K562 (cell line): Measurements from ENCODE around the gene DNAJC17. TPM values are rescaled to one million over a fixed set of nuclear protein-coding genes. Genes with fewer than 3 reads are reported as not detected.

ENCODE experiments used
- C11orf30 ChIP-seq: fragments of 450-650 bp; IDR thresholded peaks from 2 replicates; pipeline ENCODE4 v1.6.1; 2016; ENCODE audit warnings: low read depth, mild to moderate bottlenecking
- CBFA2T3 ChIP-seq: fragments of 450-650 bp; IDR thresholded peaks from 2 replicates; pipeline ENCODE4 v1.6.1; 2017
- ETV6 ChIP-seq, 3 experiments: fragments of 150-350 bp in 1 of 3; sonication (generic) in 1 of 3; formaldehyde crosslinking in 1 of 3; IDR thresholded peaks; 2 replicates each; pipeline versions ENCODE4 v1.6.1 to v1.8.0; 2014 to 2022; ENCODE audit warnings: borderline replicate concordance in 2 of 3, low read depth in 2 of 3, antibody characterized with exemption in 1 of 3, low read length in 1 of 3, mild to moderate bottlenecking in 1 of 3, missing genetic modification reagents in 1 of 3
- FOXK1 ChIP-seq: sonication (generic); formaldehyde crosslinking; IDR thresholded peaks from 2 replicates; pipeline ENCODE4 v1.8.0; 2022; ENCODE audit warnings: missing genetic modification reagents, mild to moderate bottlenecking, borderline replicate concordance
- HDGF ChIP-seq: fragments of 450-650 bp; IDR thresholded peaks from 2 replicates; pipeline ENCODE4 v1.6.1; 2016
- KDM1A ChIP-seq, 2 experiments: fragments of 450-650 bp; IDR thresholded peaks; 2 replicates each; pipeline ENCODE4 v1.6.1; 2016; ENCODE audit warnings: mild to moderate bottlenecking in 2 of 2
- MAFG ChIP-seq: fragments of 450-650 bp; conservative IDR thresholded peaks from 2 replicates; pipeline ENCODE4 v1.6.1; 2016; ENCODE audit warnings: missing genetic modification characterization, missing compliant biosample characterization
- MNT ChIP-seq, 2 experiments: fragments of 450-650 bp; conservative IDR thresholded peaks; 2 replicates each; pipeline ENCODE4 v1.6.1; 2017; ENCODE audit warnings: mild to moderate bottlenecking in 2 of 2, moderate library complexity in 2 of 2
- NCOA1 ChIP-seq: fragments of 450-650 bp; IDR thresholded peaks from 2 replicates; pipeline ENCODE4 v1.6.1; 2016; ENCODE audit warnings: low read depth
- NCOA4 ChIP-seq: fragments of 450-650 bp; IDR thresholded peaks from 2 replicates; pipeline ENCODE4 v1.6.1; 2018; ENCODE audit warnings: mild to moderate bottlenecking; ENCODE audit not compliant: partially characterized antibody
- POLR2AphosphoS5 ChIP-seq: IDR thresholded peaks from 2 replicates; pipeline ENCODE4 v1.6.1; 2011; ENCODE audit warnings: mild to moderate bottlenecking, low read depth, low read length, moderate library complexity; ENCODE audit not compliant: control insufficient read depth, insufficient read depth
- RBM39 ChIP-seq: fragments of 200-400 bp; formaldehyde crosslinking; optimal IDR thresholded peaks from 2 replicates; pipeline ENCODE3; 2018; ENCODE audit warnings: low read depth, low read length
- XRCC5 ChIP-seq: fragments of 200-400 bp; formaldehyde crosslinking; IDR thresholded peaks from 2 replicates; pipeline ENCODE4 v1.6.1; 2017; ENCODE audit warnings: low read depth, mild to moderate bottlenecking, low read length
- ZBTB34 ChIP-seq: fragments of 250-450 bp; sonication (Bioruptor Pico); IDR thresholded peaks from 2 replicates; pipeline ENCODE4 v1.8.0; 2021; ENCODE audit warnings: mild to moderate bottlenecking, moderate library complexity
- ZBTB49 ChIP-seq: sonication (generic); formaldehyde crosslinking; IDR thresholded peaks from 2 replicates; pipeline ENCODE4 v1.8.0; 2022; ENCODE audit warnings: missing genetic modification reagents, mild to moderate bottlenecking, borderline replicate concordance
- ZKSCAN3 ChIP-seq: fragments of 250-450 bp; sonication (Bioruptor Pico); IDR thresholded peaks from 2 replicates; pipeline ENCODE4 v1.4.0; 2020
- ZNF175 ChIP-seq: fragments of 200-800 bp; sonication (Bioruptor generic); IDR thresholded peaks from 2 replicates; pipeline ENCODE4 v1.6.1; 2016; ENCODE audit warnings: low read depth, mild to moderate bottlenecking, missing genetic modification characterization, missing compliant biosample characterization
- ZNF217 ChIP-seq: sonication (generic); formaldehyde crosslinking; IDR thresholded peaks from 2 replicates; pipeline ENCODE4 v1.8.0; 2022; ENCODE audit warnings: mild to moderate bottlenecking, missing genetic modification reagents
- ZNF76 ChIP-seq: fragments of 250-450 bp; sonication (Bioruptor Pico); IDR thresholded peaks from 2 replicates; pipeline ENCODE4 v1.4.0; 2020; ENCODE audit warnings: mild to moderate bottlenecking, moderate library complexity, borderline replicate concordance
- polyA plus RNA-seq, 8 experiments: library from polyadenylated mRNA; depleted of rRNA in 4 of 8; stranded (reverse) in 5 of 8; unstranded in 3 of 8; fragments of >200 nt; fragmentation: Nextera tagmentation in 2 of 8; fragmentation: Illumina TruSeq in 1 of 8; extraction: Ambion mirVana in 2 of 8; extraction: Trizol in 1 of 8; gene quantifications; 2 replicates each; pipeline versions ENCODE4 v1.2.1 to v1.2.3, GENCODE V29; 2011 to 2014; ENCODE audit warnings: inconsistent platforms in 1 of 8, missing spikeins in 1 of 8
- total RNA-seq, 7 experiments: library from RNA; depleted of rRNA in 6 of 7; stranded (reverse); fragments of >200 nt in 6 of 7; fragmentation: Illumina TruSeq in 2 of 7; extraction: Trizol in 2 of 7; gene quantifications; 2 replicates each; pipeline versions ENCODE4 v1.2.1 to v1.2.3, GENCODE V29; 2011 to 2021; ENCODE audit warnings: low replicate concordance in 1 of 7

Gene DNAJC17
- total and polyA plus RNA-seq, 9 of the 15 experiments (the other 6 are each of a cell fraction or from before 2014, with no cell fraction given), result 2.4 to 79.4 (median 44.2) TPM

- TF ChIP-seq ZNF76 (0 out of 2 replicates have a peak, but pooled peaks have one; percentile 48), RBM39 (peak; percentile 34), C11orf30 (peak; percentile 60), MAFG (tag) (0 out of 2 replicates have a peak, but pooled peaks have one; percentile 6), ZBTB34 (CRISPR knock-in tag) (peak; percentile 67; the same call in 1 of the 2 replicates), CBFA2T3 (peak; percentile 34; the same call in 1 of the 2 replicates), XRCC5 (no peak), MNT (conservative IDR thresholded peaks at IDR 0.05) (peak in 1 of 2 experiments; percentile 20; a peak in 2 of 4 replicates), HDGF (no peak), KDM1A (IDR thresholded peaks at IDR 0.05) (peak in 1 of 2 experiments; percentile 27; a peak in 1 of 4 replicates), ZKSCAN3 (CRISPR knock-in tag) (0 out of 2 replicates have a peak, but pooled peaks have one; percentile 17), NCOA1 (0 out of 2 replicates have a peak, but pooled peaks have one; percentile 14), ZNF217 (CRISPR knock-in tag) (no peak), ETV6 (IDR thresholded peaks at IDR 0.05; ENCODE audit: borderline replicate concordance in 1 of 2, low read depth in 2 of 2, low read length in 1 of 2) (no peak), ETV6 (CRISPR knock-in tag; IDR thresholded peaks at IDR 0.05; ENCODE audit: borderline replicate concordance) (peak; percentile 65; the same call in 1 of the 2 replicates), FOXK1 (CRISPR knock-in tag) (peak; percentile 84; the same call in 1 of the 2 replicates), ZBTB49 (CRISPR knock-in tag) (0 out of 2 replicates have a peak, but pooled peaks have one; percentile 49), POLR2AphosphoS5 (no peak), NCOA4 (no peak), ZNF175 (CRISPR knock-in tag) (peak; percentile 11; the same call in 1 of the 2 replicates)
These were observed 44.1 kb downstream of the DNAJC17 start (continued) for GRCh38 chr15:40762919-40763800.
